HL-60/S4 (cell line): ENCODE measurements around the gene STK36.

ENCODE experiments used
- in situ Hi-C: fragments of 300-500 bp; cut with MboI; formaldehyde crosslinking; loops from 2 replicates; pipeline ENCODE4 v1.14.3; 2022; ENCODE audit warnings: low sequenced_read_pairs

Gene STK36, protein sequence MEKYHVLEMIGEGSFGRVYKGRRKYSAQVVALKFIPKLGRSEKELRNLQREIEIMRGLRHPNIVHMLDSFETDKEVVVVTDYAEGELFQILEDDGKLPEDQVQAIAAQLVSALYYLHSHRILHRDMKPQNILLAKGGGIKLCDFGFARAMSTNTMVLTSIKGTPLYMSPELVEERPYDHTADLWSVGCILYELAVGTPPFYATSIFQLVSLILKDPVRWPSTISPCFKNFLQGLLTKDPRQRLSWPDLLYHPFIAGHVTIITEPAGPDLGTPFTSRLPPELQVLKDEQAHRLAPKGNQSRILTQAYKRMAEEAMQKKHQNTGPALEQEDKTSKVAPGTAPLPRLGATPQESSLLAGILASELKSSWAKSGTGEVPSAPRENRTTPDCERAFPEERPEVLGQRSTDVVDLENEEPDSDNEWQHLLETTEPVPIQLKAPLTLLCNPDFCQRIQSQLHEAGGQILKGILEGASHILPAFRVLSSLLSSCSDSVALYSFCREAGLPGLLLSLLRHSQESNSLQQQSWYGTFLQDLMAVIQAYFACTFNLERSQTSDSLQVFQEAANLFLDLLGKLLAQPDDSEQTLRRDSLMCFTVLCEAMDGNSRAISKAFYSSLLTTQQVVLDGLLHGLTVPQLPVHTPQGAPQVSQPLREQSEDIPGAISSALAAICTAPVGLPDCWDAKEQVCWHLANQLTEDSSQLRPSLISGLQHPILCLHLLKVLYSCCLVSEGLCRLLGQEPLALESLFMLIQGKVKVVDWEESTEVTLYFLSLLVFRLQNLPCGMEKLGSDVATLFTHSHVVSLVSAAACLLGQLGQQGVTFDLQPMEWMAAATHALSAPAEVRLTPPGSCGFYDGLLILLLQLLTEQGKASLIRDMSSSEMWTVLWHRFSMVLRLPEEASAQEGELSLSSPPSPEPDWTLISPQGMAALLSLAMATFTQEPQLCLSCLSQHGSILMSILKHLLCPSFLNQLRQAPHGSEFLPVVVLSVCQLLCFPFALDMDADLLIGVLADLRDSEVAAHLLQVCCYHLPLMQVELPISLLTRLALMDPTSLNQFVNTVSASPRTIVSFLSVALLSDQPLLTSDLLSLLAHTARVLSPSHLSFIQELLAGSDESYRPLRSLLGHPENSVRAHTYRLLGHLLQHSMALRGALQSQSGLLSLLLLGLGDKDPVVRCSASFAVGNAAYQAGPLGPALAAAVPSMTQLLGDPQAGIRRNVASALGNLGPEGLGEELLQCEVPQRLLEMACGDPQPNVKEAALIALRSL (N-terminal part only)

DNA sequence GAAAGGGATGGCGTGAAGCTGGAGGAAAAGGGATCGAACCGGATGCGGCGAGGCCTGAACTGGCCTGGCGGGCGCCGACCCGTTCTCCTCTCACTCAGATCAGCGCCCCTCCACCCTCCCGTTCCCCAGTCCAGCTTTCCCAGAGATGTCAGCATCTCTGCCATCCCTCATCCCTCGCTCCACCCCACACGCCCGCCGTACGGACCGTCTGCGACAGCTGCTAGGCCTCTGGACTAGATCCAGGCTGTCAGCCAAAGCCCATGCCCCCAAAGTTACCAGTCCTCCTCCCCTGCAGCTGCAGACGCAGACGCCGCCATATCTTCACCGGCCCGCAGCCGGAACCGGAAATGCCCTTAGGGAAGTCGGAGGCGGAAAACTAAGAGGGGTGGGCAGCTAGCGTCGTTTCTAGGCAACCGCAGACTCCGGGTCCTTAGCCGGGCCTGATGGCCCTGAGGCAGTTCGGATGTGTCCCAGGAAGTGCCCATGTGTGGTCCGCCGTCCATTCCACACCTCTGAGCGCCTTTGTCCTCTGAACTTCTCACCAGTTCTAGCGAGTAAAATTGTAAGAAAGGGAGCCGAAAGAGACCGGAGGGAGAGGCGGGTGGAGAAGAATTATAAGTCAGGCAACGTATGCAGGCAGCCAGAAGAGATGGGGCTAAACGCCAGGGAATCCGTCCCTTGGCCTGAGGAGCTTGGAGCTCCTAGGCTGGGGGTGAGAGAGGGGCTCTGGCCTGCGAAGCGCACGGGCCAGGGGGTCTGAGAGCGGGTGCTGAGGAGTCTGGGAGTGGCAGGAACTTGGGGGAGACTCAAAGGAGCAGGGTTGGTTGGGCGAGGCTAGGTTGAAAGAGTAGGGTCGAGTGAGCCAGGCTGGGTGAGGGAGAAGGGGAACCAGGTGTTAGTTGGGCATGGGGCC is at the start of gene STK36, which contains the start of gene RNF25:
STK36 (plus strand) TSS at position 433 of the 913 bp plus-strand sequence. CDS start 744 bp downstream, outside the sequence.
RNF25 (minus strand) TSS at position 349 of the 913 bp plus-strand sequence; CDS start at position 317, 32 bp downstream.
- in situ Hi-C loops, result loop anchor here (25.0 kb wide), 1 partner anchor 385 kb away; the partner anchor contains the start of gene TMBIM1

DNA sequence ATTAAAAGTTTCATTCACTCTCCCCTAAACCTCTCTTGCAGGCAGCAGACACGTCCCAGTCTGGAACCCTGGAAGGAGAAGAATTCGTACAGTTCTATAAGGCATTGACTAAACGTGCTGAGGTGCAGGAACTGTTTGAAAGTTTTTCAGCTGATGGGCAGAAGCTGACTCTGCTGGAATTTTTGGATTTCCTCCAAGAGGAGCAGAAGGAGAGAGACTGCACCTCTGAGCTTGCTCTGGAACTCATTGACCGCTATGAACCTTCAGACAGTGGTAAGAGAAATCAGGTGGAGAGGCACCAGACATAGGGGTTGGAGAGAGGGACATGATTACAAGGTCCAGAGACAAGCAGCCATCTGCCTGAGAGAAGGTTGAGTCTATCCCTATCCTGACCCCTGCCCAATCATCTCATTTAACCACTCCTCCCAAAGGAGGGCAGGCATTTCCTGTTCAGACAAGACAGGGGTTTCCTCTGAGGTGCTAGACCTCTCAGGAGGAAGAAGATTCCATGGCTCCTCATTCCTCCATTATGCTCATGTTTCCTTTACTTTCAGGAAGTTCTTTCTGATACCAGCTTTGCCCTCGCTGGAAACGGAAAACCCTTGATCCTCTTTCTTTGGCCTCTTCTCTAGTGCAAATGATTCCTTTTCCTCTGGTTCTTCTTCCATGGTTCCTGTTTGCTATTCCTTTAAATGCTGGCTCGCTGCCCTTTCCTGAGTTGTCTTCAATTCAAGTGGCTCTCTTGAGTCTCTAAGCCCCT is 49.1 kb upstream of the STK36 start:
- in situ Hi-C loops, result no loop called here

DNA sequence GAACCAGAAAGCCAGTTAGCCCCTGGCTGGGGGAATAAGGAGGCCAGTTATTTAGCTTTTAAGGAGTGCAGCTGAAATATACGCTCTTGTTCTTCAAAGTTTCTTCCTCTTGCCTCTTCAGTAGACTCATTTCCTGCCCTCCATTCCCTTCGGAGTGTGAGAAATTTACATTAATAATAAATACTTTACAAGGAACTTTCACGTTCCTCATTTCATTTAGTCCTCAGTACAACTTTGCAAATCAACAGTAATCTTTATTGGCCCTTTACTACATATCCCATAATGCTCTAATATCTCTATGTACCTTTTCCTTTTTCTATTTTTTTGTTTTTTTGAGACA is 48.5 kb upstream of the STK36 start:
- in situ Hi-C loops, result no loop called here

DNA sequence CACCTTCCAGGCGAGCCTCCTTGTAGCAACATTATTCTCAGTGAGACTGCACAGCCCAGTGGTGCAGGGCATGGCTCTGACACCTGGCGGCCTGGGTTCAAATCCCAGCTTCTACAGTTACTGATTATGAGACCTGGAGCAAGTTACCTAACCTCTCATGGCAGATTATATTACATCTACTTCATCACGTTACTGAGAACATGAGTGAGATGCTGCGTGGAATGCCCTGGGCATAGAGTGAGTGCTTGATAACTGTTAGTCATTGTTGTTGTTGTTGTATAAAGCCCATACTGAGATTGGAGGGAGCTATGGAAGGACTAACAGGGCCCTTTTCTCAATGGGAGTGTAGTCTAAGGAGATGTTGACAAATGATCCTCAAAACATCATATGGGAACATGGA is 45.5 kb upstream of the STK36 start:
- in situ Hi-C loops, result no loop called here

DNA sequence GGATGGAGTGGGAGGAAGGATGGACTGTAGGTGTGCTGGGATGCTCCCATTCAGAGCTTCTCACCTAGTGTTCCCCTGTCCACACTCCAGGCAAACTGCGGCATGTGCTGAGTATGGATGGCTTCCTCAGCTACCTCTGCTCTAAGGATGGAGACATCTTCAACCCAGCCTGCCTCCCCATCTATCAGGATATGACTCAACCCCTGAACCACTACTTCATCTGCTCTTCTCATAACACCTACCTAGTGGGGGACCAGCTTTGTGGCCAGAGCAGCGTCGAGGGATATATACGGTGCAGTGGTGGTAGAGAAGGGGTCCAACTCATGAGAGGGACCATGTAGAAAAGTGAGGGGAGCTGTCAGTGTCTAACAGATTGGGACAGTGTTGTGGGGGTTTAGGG is 43.9 kb upstream of the STK36 start:
- in situ Hi-C loops, result no loop called here

DNA sequence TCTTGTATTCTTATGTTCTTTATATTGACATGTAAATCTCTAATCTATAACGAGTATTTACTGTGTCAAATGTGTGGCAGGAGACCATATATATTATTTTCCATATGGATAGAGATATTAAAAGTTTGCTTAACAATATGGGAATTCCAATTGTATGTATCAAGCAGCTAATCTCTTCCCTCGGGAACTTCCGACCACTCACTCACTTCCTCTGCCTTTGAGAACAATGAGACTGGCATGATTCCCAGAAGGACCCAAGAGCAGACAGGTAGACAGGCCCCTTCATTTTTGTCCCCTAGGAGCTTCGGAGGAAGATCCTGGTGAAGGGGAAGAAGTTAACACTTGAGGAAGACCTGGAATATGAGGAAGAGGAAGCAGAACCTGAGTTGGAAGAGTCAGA is 40.0 kb upstream of the STK36 start:
- in situ Hi-C loops, result no loop called here

DNA sequence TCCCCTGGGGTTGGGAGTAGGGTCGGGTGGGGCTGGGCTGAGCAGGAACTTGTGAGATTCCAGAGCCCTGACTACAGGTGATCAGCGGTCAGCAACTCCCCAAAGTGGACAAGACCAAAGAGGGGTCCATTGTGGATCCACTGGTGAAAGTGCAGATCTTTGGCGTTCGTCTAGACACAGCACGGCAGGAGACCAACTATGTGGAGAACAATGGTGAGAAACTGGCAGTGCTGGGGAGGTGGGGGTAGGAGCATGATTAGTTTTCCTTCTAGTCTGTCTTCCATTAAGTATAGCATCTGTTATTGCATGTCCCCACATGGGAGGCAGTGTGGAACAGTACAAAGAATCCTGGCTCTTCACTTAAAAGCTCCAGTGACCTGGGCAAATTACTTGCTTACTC is 36.2 kb upstream of the STK36 start:
- in situ Hi-C loops, result no loop called here

DNA sequence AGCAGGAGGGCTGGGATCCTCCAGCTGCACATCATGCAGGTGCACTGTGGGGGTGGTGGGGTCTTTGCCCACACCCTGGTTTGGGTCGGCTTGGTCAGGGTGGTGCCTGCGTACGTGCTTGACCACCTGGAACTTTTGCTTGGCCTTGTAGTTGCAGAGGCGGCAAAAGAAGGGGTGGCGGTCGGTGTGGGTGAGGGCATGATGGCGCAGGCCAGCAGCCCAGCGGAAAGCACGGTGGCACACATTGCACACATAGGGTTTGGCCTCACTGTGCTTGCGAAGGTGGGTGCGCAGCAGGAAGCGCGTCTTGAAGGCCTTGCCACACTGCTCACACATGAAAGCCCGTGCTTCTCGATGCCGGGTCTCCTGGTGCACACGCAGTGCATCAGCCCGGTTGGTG is 33.5 kb upstream of the STK36 start:
- in situ Hi-C loops, result no loop called here

DNA sequence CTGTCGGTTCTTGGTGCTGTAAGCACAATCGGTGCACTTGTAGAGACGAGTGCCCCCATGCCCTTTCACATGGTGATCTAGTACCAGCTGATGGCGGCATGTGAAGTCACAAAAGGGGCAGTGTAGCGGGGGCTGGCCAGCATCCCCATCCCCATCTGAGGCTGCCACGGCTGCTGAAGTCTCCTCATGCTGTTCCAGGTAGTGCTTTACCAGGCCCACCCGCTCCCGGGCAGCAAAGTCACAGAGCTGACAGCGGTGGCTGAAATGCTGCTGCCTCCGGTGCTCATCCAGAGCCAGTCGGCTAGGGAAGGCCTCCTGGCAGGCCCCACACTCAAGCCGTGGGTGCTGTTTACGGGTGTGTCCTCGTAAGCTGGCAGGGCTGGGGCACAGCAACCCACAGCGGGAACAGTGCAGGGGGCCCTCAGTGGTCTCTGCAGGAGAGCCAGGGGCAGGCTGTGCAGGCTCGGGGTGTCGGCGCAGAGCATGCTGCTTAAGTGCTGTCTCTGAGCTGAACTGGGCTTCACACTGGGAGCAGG is 29.7 kb upstream of the STK36 start:
- in situ Hi-C loops, result no loop called here

DNA sequence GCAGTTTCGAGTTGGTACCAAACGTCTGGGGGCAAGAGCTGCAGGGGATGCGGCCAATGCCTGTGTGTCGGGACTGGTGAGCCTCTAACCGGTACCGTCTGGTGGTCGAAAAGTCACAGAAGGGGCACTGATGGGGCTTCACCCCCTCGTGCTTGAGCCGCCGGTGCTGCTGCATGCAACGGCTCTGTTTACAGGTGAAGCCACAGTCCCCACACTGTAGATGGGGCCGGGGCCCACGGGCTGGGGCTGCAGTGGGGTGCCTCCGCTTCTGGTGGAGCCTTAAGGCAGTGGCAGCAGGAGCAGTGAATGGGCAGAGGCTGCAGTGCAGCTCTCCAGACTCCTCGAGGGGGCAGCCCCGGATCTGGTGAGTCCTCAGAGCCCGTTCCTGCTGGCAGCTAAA is 29.1 kb upstream of the STK36 start:
- in situ Hi-C loops, result no loop called here

DNA sequence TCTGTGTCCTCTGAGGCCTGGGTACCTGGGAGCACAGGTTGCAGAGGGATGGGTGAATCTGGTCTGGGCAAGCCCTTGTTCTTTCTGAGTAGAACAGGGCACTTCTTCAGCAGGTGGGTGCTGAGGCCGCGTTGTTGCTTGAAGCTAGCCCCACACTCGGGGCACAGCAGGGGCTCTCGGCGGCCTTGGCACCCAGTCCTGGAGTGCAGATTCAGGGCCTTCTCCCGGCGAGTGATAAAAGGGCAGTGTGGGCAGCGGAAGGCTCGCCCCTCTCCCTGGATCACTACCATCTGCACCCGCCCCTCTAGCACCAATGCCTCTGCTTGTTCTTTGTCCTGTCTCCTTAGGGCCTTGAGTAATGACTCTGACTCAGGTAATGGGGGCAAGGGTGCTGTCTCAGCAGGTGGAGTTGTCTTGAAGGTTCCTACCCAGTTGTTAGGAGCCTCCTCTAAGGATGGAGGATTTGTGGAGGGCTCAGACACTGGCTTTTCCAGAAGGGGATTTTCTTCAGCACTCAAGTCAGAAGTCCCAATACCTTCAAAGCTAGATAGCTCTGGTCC is 28.1 kb upstream of the STK36 start:
- in situ Hi-C loops, result no loop called here

DNA sequence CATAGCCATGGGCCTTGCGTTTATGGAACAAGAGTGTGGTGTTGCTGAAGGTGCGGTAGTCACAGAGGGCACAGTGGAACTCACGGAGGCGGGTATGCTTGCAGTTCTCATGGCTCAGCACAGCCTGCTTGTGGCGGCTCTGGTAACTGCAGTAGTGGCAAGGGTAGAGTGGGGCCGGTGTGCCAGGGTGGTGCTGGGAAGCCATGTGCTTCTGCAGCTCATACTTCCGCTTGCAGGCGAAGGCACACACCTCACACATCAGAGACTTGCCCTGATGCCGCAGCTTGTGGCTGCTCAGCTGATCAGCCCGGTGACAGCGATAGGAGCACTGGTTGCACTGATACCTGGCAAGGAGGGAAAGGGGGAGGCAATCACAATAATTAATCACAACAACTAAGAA is 27.2 kb upstream of the STK36 start:
- in situ Hi-C loops, result no loop called here

DNA sequence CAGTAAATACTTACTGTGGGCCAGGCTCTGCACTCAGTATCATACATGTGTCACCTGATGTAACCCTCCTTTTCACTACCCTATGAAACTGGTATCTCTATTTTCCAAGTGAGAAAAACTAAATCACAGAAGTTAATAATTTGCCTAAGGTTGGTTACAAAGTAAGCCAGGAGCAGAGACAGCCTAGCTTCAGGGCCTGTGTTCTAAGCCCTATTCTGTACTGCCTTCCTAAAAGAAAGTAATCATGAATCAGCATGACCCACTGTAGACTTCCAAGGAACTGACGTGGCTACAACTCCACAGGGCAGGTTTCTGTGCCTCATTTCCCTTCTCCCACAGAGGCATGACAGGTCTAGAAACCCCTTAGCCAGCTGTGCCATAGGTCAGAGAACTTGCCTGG is 26.8 kb upstream of the STK36 start:
- in situ Hi-C loops, result no loop called here

DNA sequence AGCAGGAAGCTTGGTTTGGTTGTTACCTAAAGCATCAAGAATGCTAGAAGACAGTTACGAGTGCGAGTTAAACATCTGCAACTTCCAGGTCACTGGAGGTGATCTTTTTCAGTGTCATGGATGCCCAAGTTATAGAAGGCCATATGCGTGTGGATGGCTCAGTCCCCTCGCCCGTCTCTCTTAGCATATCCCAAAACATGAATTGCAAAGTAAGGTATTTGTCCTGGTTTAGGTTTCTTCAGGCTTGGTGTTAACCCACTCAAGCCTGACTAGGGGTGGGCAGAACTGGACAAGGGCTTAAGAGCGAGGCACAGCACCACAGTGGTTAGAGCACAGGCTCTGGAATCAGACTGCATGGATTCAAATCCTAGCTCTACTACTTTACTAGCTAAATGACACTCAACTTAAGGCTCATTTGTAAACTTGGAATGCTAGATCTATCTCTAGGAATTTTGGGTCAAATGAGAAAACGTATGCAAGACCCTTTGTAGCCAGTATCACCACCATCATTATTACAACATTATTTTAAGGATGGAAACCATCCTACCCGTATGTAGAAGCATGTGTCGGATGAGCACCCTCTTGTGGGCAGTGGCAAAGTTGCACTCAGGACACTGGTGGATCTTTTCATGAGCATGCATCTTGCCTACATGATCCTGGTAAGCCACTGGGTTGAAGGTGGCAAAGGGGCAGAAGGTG is 23.6 kb upstream of the STK36 start:
- in situ Hi-C loops, result no loop called here

DNA sequence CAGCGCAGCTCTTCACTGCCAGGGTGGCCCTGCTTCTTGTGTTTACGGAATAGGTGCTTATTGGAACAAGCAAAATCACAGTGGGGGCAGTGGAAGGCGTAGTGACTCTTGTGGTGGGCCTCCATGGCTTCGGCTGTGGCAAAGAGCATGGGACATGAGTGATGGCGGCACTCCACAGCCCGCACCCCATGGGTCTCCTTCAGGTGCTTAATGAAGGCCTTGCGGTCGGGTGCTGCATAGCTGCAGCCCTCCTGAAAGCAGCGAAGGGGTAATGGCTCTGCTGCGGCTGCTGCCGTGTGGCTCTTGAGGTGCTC is 23.1 kb upstream of the STK36 start:
- in situ Hi-C loops, result no loop called here

DNA sequence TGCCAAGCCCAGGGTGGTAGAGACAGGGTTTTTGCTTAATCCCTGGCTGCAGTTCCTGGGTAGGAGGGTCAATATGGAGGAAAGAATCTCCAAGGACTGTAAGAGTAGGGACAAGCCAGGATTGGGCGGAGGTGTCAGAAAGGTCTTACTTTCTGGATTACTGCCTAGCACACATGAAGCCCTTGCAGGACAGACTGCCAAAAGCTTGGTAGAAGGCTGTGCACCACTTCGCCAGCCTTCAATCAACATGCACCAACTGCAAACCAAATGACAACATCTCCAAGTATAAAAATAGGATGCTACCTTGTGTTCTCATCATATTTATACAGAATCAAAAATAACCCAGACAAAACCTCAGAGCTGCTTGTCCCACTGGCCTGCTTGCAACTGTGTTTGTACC is 16.1 kb upstream of the STK36 start:
- in situ Hi-C loops, result loop anchor here (10.0 to 25.0 kb wide), 2 partner anchors 251 to 368 kb away; partner anchors contain the start of gene TMBIM1

DNA sequence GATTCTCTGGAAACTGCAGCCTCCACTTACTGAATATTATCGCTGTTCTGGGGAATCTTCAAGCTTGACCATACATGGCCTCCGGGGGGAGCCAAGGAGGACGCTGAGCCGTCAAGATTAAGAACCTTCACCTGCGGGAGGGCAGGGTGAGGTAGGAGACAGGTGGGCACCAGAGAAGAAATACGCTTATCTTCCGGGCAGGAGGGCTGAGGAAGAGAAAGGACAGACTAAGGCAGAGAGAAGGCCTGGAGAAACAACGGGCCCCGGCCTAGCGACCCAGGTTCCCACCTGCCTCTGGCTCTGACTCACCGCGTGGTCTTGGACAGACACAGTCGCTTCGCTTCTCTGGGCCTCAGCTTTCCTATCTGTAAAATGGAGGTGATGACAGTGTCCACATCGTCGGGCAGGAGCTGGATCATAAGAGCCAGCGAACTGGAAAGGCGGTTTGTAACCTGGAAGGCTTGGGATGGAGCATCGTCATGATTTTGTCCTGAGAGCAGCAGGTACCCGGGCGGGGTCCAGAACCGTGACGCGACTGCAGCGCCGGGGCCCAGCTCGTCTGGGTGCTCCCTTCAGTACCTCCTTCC is 13.1 kb upstream of the STK36 start:
- in situ Hi-C loops, result loop anchor here (10.0 to 25.0 kb wide), 2 partner anchors 254 to 371 kb away; partner anchors contain the start of gene TMBIM1
